Thyroid gland (tissue), 4 donors: ENCODE data around the gene CLMN. TPM values are rescaled to one million over a fixed set of nuclear protein-coding genes. Genes with fewer than 3 reads are reported as not detected.

Experiments
- DNase-seq, 2 donors: peaks; one replicate each; pipeline ENCODE4 v3.0.0-alpha.2; 2019
- H3K27ac ChIP-seq, 3 donors: fragments of 200-600 bp; sonication (generic); 1 replicate in 2 of 3; 2 replicates in 1 of 3; pipeline ENCODE4 v1.5.1; 2016 to 2019; ENCODE audit warnings: mild to moderate bottlenecking in 1 of 3, moderate library complexity in 1 of 3
- H3K27me3 ChIP-seq: fragments of 200-600 bp; sonication (generic); one replicate; pipeline ENCODE4 v1.5.1; 2019
- H3K36me3 ChIP-seq, 2 donors: fragments of 200-600 bp; sonication (generic); one replicate each; pipeline ENCODE4 v1.5.1; 2016 to 2019
- H3K4me1 ChIP-seq, 2 donors: fragments of 200-600 bp; sonication (generic); one replicate each; pipeline ENCODE4 v1.5.1; 2017 to 2019
- H3K4me3 ChIP-seq, 3 donors: fragments of 200-600 bp; sonication (generic); replicated peaks in 1 of 3; 1 replicate in 2 of 3; 2 replicates in 1 of 3; pipeline ENCODE4 v1.5.1; 2016; ENCODE audit warnings: mild to moderate bottlenecking in 1 of 3
- H3K9me3 ChIP-seq: fragments of 200-600 bp; sonication (generic); one replicate; pipeline ENCODE4 v1.5.1; 2017
- POLR2A ChIP-seq, 2 donors: fragments of 450-650 bp; IDR thresholded peaks; one replicate each; pipeline ENCODE4 v1.6.1; 2017; ENCODE audit warnings: antibody characterized with exemption in 2 of 2, mild to moderate bottlenecking in 2 of 2, moderate library complexity in 1 of 2
- WGBS, 2 donors: methylation state at CpG; one replicate each; pipeline ENCODE4 v1.1.5; 2017; 5-methylcytosine and 5-hydroxymethylcytosine counted together
- intact Hi-C: fragments of 100-400 bp; cut with DNase I; formaldehyde crosslinking; loops from one replicate; pipeline ENCODE4 v1.15.1; 2023
- total RNA-seq, 4 donors: library from RNA; depleted of rRNA; stranded (reverse); fragments of >200 nt; gene quantifications; one replicate each; pipeline ENCODE4 v1.2.3, GENCODE V29; 2016
- TF ChIP-seq, protein P1 (sequence below), 6 experiments: fragments of 200-600 bp in 3 of 6; fragments of 450-650 bp in 3 of 6; sonication (generic) in 3 of 6; IDR thresholded peaks; one replicate each; pipeline ENCODE4 v1.5.1; 2016 to 2019; ENCODE audit warnings: antibody characterized with exemption in 6 of 6, mild to moderate bottlenecking in 2 of 6, inconsistent platforms in 1 of 6, moderate library complexity in 1 of 6

The CLMN gene
- total RNA-seq, 4 donors from 2014 or later: 15.3 to 29.9 (median 17.8) TPM

DNA sequence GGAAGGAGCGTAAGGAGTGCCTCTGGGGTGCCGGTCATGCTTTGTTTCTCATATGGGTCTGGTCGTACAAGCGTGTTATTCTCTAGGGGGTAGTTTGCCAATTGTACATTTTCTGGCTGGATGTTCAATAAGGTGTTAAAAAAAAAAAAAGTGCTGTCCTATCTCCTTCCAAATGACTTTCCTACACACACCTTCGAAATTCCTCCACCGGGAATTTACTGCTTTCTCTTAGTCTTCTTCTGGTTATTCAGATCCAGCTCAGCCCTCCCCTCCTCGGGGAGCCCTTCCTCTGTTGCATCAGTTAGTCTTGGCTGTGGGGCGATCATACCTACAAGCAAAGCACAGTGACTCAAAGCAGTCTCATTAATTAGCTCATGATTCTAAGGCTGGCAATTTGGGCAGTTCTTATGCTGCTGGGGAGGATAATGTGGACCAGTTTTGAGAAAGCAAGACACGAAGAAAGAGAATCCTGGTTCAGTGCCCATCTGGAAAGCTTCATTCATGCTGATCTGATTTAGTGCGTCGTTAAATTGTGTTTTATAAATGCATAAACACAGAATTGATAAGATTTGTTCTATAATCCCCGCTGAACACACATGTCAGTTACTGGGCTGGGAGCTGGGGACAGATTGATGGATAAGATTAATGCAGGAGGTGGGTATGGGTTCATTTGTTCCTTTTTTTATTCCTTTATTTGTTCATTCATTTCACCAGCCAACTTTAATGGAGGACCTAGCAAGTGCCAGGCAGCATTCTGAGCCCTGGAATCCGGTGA, 9.2 kb upstream of the CLMN start:
- H3K9me3 ChIP-seq: no peaks in the 10 kb centered on the region
- H3K4me1 ChIP-seq: no peaks in the 10 kb centered on the region
- no peak for DNase-seq
- H3K27ac ChIP-seq: no peak overlapping the region
- H3K4me3 ChIP-seq: no peak overlapping the region
- no peaks in the 10 kb centered on the region for H3K36me3 ChIP-seq
- intact Hi-C loops: no loop called here
- H3K27me3 ChIP-seq: no peaks in the 10 kb centered on the region
- no peak for TF ChIP-seq POLR2A (IDR thresholded peaks at IDR 0.05)
- TF ChIP-seq, protein P1, sequence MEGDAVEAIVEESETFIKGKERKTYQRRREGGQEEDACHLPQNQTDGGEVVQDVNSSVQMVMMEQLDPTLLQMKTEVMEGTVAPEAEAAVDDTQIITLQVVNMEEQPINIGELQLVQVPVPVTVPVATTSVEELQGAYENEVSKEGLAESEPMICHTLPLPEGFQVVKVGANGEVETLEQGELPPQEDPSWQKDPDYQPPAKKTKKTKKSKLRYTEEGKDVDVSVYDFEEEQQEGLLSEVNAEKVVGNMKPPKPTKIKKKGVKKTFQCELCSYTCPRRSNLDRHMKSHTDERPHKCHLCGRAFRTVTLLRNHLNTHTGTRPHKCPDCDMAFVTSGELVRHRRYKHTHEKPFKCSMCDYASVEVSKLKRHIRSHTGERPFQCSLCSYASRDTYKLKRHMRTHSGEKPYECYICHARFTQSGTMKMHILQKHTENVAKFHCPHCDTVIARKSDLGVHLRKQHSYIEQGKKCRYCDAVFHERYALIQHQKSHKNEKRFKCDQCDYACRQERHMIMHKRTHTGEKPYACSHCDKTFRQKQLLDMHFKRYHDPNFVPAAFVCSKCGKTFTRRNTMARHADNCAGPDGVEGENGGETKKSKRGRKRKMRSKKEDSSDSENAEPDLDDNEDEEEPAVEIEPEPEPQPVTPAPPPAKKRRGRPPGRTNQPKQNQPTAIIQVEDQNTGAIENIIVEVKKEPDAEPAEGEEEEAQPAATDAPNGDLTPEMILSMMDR (IDR thresholded peaks at IDR 0.05): no peak
- 82 to 88% methylated on average over 13 of the region's 13 CpGs for WGBS, 2 donors

DNA sequence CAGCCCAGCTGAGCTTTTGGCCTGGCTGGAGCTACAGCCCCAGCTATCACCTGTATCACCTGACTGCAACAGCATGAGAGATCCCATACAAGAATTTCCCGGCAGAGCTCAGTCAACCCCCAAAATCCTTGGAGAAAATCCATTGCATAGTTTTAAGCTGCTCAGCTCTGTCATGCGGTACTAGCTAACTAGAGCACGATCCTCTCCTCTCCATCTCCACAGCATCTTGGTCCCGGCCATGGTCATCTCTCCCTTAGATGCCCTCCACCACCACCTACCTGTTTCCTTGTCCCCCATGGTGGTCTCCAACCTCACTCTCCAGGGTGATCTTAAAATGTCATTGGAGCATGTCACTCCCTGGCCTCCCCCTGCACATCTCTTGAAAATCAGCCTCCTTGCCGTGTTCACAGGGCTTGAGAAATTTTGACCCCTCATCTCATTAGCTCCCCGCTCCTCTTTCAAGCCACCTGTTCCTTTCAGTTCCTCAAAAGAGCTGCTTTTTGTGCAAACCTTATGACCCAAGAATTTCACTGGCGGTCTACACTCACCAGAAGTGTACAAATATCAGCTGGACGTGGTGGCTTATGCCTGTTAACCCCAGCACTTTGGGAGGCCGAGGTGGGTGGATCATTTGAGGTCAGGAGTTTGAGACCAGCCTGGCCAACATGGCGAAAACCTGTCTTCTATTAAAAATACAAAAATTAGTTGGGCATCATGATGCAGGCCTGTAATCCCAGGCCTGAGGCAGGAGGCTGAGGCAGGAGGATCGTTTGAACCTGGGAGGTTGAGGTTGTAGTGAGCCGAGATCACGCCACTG, 8.1 kb upstream of the CLMN start:
- Histone ChIP-seq H3K27me3 (no peaks in the 10 kb centered on the region), H3K27ac (no peak overlapping the region), H3K4me3 (no peak overlapping the region), H3K9me3 (no peaks in the 10 kb centered on the region), H3K4me1 (no peaks in the 10 kb centered on the region), H3K36me3 (no peaks in the 10 kb centered on the region)
- DNase-seq: no peak
- TF ChIP-seq, protein P1 (IDR thresholded peaks at IDR 0.05): no peak
- TF ChIP-seq POLR2A (IDR thresholded peaks at IDR 0.05): no peak
- intact Hi-C loops: no loop called here
- 86 to 94% methylated on average over 13 of the region's 13 CpGs for WGBS, 2 donors

DNA sequence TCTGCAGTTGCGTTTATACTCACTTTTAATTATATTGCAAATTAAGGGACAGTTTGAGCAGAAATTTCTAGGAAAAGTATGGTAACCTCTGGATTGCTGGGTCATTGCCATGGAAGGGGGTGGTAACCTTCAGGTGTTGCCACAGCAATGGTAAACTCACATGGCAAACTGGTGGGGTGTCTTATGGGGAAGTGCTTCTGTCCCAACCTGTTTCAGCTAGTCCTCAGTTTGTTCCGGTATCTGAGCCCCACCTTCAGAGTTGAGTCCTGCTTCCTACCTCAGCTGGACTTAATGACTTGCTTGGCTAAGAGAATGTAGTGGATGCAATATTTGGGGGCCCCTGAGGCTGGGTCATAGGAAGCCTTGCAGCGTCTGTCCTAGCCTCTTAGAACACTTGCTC, 7.3 kb upstream of the CLMN start:
- Histone ChIP-seq H3K36me3 (no peaks in the 10 kb centered on the region), H3K4me3 (no peak overlapping the region), H3K27ac (no peak overlapping the region), H3K4me1 (no peaks in the 10 kb centered on the region), H3K9me3 (no peaks in the 10 kb centered on the region), H3K27me3 (no peaks in the 10 kb centered on the region)
- intact Hi-C loops: no loop called here
- no peak for DNase-seq
- WGBS, 2 donors: 89 to 95% methylated on average over 3 of the region's 3 CpGs
- TF ChIP-seq, protein P1 (IDR thresholded peaks at IDR 0.05): no peak
- TF ChIP-seq POLR2A (IDR thresholded peaks at IDR 0.05): no peak

DNA sequence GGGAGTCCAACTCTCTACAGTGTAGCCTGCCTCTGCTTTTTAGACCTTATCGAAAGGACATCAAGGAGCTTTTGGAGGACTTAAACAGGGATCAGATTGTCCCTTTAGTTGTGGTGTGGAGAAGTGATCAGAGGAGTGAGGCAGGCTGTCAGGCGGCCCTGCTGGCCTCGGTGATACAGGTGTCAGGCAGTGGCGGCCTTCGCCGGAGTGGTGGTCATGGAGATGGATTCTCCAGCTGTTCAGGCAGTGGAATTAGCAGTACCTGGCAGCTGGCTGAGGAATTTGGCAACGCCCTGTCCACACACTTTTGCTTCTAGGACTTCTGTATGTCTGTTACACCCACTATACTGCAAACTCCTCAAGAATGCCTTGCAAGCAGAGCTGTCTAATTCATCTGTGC, 4.2 kb upstream of the CLMN start:
- Histone ChIP-seq H3K36me3 (no peaks in the 10 kb centered on the region), H3K9me3 (no peaks in the 10 kb centered on the region), H3K27ac (no peak overlapping the region), H3K27me3 (no peaks in the 10 kb centered on the region), H3K4me3 (no peak overlapping the region), H3K4me1 (peaks cover 4 to 12% of the 10 kb centered on the region in 2 donors)
- 93 to 94% methylated on average over 7 of the region's 7 CpGs for WGBS, 2 donors
- intact Hi-C loops: no loop called here
- no peak for DNase-seq
- TF ChIP-seq, protein P1 (IDR thresholded peaks at IDR 0.05): no peak
- no peak for TF ChIP-seq POLR2A (IDR thresholded peaks at IDR 0.05)

DNA sequence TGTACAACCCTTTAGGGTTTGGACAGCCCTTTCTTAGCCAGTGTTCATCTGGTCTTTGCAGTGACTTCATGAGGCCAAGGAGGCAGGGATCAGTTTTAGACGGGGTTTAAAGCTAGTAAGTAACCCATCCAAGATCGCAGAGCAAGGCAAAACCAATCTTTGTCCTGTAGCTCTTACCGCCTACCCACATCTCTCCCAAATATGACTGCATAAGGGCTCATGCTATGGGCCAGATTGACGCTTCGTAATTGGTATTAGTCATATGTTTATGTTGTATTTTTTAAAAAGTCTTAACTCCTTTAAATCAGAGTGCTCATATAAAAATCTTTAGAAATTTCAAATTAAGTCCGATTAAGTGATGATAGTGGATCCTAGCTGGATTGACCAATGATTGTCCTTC, 3.7 kb upstream of the CLMN start:
- Histone ChIP-seq H3K36me3 (no peaks in the 10 kb centered on the region), H3K27me3 (no peaks in the 10 kb centered on the region), H3K27ac (no peak overlapping the region), H3K9me3 (no peaks in the 10 kb centered on the region), H3K4me1 (peaks cover 9 to 12% of the 10 kb centered on the region in 2 donors), H3K4me3 (no peak overlapping the region)
- no peak for DNase-seq
- WGBS, 2 donors: 87 to 92% methylated on average over 6 of the region's 6 CpGs
- TF ChIP-seq, protein P1 (IDR thresholded peaks at IDR 0.05): no peak
- no peak for TF ChIP-seq POLR2A (IDR thresholded peaks at IDR 0.05)
- intact Hi-C loops: no loop called here
